ENCODE measurements around the gene FAM3D. TPM values are rescaled to one million over a fixed set of nuclear protein-coding genes. Genes with fewer than 3 reads are reported as not detected.

Gene FAM3D
- total RNA-seq, 1 experiment from 2014 or later = not detected

DNA sequence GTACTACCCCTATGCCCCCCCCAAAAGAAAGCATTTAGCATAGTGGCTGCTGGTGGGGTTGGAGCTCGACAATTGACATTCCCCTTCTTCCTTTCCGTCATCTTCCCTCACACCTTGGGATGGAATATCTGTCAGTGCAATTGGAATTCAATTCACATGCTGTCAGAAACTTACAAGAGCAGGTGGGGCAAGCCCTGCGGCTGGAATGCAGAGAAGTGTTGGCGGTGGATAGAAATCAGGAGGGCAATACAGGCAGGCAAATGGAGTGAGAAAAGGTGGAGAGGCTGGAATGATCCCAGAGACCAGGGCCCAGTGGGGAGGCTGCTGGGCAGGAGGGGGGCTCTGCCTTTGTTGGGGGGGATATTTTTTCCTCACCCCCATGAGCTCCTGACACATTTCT lies 44.1 kb downstream of the FAM3D start:
- no peak for TF ChIP-seq EZH2 (IDR thresholded peaks at IDR 0.05; ENCODE audit: borderline replicate concordance, low read depth, low read length, poor library complexity, severe bottlenecking)
- no TSS peak for BruUV-seq (replicated peaks)
- CTCF ChIA-PET = no interaction called here
- intact Hi-C loops (cut with micrococcal nuclease; ENCODE audit: unreplicated experiment) = no loop called here
- H3K27me3 ChIP-seq (replicated peaks; ENCODE audit: insufficient read depth, low read depth, low read length, poor library complexity) = no peaks in the 10 kb centered on the region
- no peaks in the 10 kb centered on the region for H3K4me1 ChIP-seq (ENCODE audit: insufficient read depth, low read length, poor library complexity, severe bottlenecking)
- no peak overlapping the region for H3K4me3 ChIP-seq (ENCODE audit: low read depth, low read length, poor library complexity, severe bottlenecking)
- POLR2A ChIA-PET (ENCODE audit: low non-redundant PET) = no interaction called here
- no peaks in the 10 kb centered on the region for H3K36me3 ChIP-seq (ENCODE audit: insufficient read depth, low read length, poor library complexity, severe bottlenecking)
- H3K27ac ChIP-seq (ENCODE audit: low read depth, low read length, poor library complexity, severe bottlenecking) = no peak overlapping the region
- no peaks in the 10 kb centered on the region for H3K9me3 ChIP-seq (ENCODE audit: low read depth, low read length, poor library complexity, severe bottlenecking)
- no peak for DNase-seq (ENCODE audit: low spot score)

DNA sequence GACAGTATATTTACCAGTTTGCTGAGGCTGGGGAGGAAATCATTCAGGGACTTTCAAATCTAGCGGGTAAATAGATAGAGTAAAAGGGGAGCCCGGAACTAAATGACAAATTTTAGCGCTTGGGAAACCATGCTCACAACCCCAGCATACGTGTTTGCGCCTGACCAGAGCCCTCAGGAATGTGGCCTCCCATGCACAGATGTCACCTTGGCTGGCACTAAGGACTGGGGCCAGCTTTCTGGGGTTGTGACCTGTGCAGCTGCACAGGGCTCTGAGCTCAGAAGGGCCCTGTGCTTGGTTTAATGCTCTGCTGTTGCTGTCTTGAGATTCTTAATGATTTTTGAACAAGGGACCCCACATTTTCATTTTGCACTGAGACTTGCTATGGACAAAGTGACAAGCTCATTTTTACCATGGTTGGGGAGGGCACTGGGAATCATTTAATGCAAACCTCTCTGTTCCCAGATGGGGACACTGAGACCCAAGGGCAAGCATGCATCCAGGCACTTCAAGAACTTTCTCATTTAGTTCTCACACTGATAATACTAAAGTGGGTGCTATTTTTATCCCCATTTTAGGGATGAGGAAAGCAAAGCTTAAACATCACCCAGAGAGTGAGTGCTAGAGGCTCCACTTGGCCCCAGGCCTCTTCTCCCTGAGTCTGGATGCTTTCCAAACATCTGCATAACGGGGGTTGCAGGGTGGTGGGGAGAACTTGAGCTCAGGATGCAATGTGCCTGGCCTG lies 45.3 kb downstream of the FAM3D start:
- H3K9me3 ChIP-seq (ENCODE audit: low read depth, low read length, poor library complexity, severe bottlenecking) = no peaks in the 10 kb centered on the region
- H3K27ac ChIP-seq (ENCODE audit: low read depth, low read length, poor library complexity, severe bottlenecking) = no peak overlapping the region
- no peaks in the 10 kb centered on the region for H3K36me3 ChIP-seq (ENCODE audit: insufficient read depth, low read length, poor library complexity, severe bottlenecking)
- no peaks in the 10 kb centered on the region for H3K27me3 ChIP-seq (replicated peaks; ENCODE audit: insufficient read depth, low read depth, low read length, poor library complexity)
- intact Hi-C loops (cut with micrococcal nuclease; ENCODE audit: unreplicated experiment) = no loop called here
- no peak overlapping the region for H3K4me3 ChIP-seq (ENCODE audit: low read depth, low read length, poor library complexity, severe bottlenecking)
- TF ChIP-seq, protein P1, sequence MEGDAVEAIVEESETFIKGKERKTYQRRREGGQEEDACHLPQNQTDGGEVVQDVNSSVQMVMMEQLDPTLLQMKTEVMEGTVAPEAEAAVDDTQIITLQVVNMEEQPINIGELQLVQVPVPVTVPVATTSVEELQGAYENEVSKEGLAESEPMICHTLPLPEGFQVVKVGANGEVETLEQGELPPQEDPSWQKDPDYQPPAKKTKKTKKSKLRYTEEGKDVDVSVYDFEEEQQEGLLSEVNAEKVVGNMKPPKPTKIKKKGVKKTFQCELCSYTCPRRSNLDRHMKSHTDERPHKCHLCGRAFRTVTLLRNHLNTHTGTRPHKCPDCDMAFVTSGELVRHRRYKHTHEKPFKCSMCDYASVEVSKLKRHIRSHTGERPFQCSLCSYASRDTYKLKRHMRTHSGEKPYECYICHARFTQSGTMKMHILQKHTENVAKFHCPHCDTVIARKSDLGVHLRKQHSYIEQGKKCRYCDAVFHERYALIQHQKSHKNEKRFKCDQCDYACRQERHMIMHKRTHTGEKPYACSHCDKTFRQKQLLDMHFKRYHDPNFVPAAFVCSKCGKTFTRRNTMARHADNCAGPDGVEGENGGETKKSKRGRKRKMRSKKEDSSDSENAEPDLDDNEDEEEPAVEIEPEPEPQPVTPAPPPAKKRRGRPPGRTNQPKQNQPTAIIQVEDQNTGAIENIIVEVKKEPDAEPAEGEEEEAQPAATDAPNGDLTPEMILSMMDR (conservative IDR thresholded peaks at IDR 0.05; ENCODE audit: low read depth, low read length) = no peak
- TF ChIP-seq EZH2 (IDR thresholded peaks at IDR 0.05; ENCODE audit: borderline replicate concordance, low read depth, low read length, poor library complexity, severe bottlenecking) = no peak
- ChIA-PET CTCF (no interaction called here), POLR2A (ENCODE audit: low non-redundant PET) (no interaction called here)
- BruUV-seq (replicated peaks) = no TSS peak
- DNase-seq (ENCODE audit: low spot score) = no peak
- H3K4me1 ChIP-seq (ENCODE audit: insufficient read depth, low read length, poor library complexity, severe bottlenecking) = no peaks in the 10 kb centered on the region

DNA sequence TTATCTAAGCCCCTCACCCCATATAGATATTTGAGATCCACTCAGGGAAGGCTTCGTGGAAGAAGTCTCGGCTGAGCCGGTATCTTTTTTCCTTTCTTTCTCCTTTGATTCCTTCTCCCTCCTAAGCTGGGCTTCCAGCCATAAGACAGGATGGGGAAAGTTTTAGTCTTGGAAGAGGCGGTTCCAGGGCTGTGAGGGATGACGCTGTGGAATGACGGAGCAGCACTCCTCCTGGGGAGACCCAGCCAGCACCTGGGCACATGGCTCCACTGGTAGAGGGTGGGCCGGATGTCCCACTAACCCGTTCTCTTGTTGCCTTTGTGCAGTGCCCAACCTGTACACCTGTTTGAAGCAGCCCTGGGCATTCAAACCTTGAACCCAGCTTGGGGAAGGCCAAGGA lies 46.2 kb downstream of the FAM3D start:
- H3K9me3 ChIP-seq (ENCODE audit: low read depth, low read length, poor library complexity, severe bottlenecking) = no peaks in the 10 kb centered on the region
- no peak for DNase-seq (ENCODE audit: low spot score)
- POLR2A ChIA-PET (ENCODE audit: low non-redundant PET) = no interaction called here
- intact Hi-C loops (cut with micrococcal nuclease; ENCODE audit: unreplicated experiment) = no loop called here
- no peak overlapping the region for H3K4me3 ChIP-seq (ENCODE audit: low read depth, low read length, poor library complexity, severe bottlenecking)
- H3K27ac ChIP-seq (ENCODE audit: low read depth, low read length, poor library complexity, severe bottlenecking) = no peak overlapping the region
- no TSS peak for BruUV-seq (replicated peaks)
- H3K4me1 ChIP-seq (ENCODE audit: insufficient read depth, low read length, poor library complexity, severe bottlenecking) = no peaks in the 10 kb centered on the region
- H3K27me3 ChIP-seq (replicated peaks; ENCODE audit: insufficient read depth, low read depth, low read length, poor library complexity) = no peaks in the 10 kb centered on the region
- CTCF ChIA-PET = no interaction called here
- H3K36me3 ChIP-seq (ENCODE audit: insufficient read depth, low read length, poor library complexity, severe bottlenecking) = no peaks in the 10 kb centered on the region
- no peak for TF ChIP-seq EZH2 (IDR thresholded peaks at IDR 0.05; ENCODE audit: borderline replicate concordance, low read depth, low read length, poor library complexity, severe bottlenecking)
- TF ChIP-seq, protein P1 (conservative IDR thresholded peaks at IDR 0.05; ENCODE audit: low read depth, low read length) = no peak

DNA sequence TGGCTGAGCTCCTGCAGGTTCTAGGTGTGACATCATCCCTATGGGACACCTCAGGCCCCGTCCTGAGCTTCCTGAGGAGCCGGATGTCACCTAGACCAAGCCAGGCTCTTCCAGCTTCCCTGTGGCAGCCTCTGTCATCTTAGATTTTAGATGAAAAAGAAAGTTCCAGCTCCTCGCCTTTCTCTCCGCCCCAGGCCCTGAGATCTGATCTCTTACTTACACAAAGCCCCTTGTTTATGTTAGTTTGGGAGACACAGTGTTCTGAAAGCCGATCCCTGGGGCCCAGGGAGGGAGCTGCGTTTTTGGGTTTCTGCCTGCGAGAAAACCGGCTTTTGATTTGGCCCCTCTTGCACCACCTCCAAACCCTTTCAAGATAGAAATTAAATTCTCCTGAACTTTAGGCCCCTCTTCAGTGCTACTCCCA lies 49.2 kb downstream of the FAM3D start:
- no peak overlapping the region for H3K4me3 ChIP-seq (ENCODE audit: low read depth, low read length, poor library complexity, severe bottlenecking)
- no peaks in the 10 kb centered on the region for H3K4me1 ChIP-seq (ENCODE audit: insufficient read depth, low read length, poor library complexity, severe bottlenecking)

More for the DNA sequence above, 49.2 kb downstream of the FAM3D start:
- no peak for DNase-seq (ENCODE audit: low spot score)
- TF ChIP-seq EZH2 (IDR thresholded peaks at IDR 0.05; ENCODE audit: borderline replicate concordance, low read depth, low read length, poor library complexity, severe bottlenecking) = no peak
- TF ChIP-seq, protein P1 (conservative IDR thresholded peaks at IDR 0.05; ENCODE audit: low read depth, low read length) = no peak
- no peaks in the 10 kb centered on the region for H3K36me3 ChIP-seq (ENCODE audit: insufficient read depth, low read length, poor library complexity, severe bottlenecking)
- CTCF ChIA-PET = no interaction called here
- POLR2A ChIA-PET (ENCODE audit: low non-redundant PET) = no interaction called here
- no peaks in the 10 kb centered on the region for H3K9me3 ChIP-seq (ENCODE audit: low read depth, low read length, poor library complexity, severe bottlenecking)
- BruUV-seq (replicated peaks) = no TSS peak
- H3K27me3 ChIP-seq (replicated peaks; ENCODE audit: insufficient read depth, low read depth, low read length, poor library complexity) = no peaks in the 10 kb centered on the region
- no peak overlapping the region for H3K27ac ChIP-seq (ENCODE audit: low read depth, low read length, poor library complexity, severe bottlenecking)
- intact Hi-C loops (cut with micrococcal nuclease; ENCODE audit: unreplicated experiment) = no loop called here
